Mesothelial cell of epicardium (in vitro differentiated cells): Measurements from ENCODE around the gene HSP90B1. TPM values are rescaled to one million over a fixed set of nuclear protein-coding genes. Genes with fewer than 3 reads are reported as not detected.

Source experiments
- DNase-seq, 2 experiments: peaks; one replicate each; pipeline ENCODE4 v3.0.0; 2021; ENCODE audit warnings: low spot score in 2 of 2; ENCODE audit not compliant: unreplicated experiment in 2 of 2
- H3K27ac Mint-ChIP-seq: 2 replicates; pipeline ENCODE4 v1.8.0; 2021; ENCODE audit warnings: mixed read lengths
- H3K27me3 Mint-ChIP-seq: 2 replicates; pipeline ENCODE4 v1.8.0; 2021; ENCODE audit warnings: low read depth, mixed read lengths
- H3K36me3 Mint-ChIP-seq: 2 replicates; pipeline ENCODE4 v1.8.0; 2021; ENCODE audit warnings: mixed read lengths
- H3K4me1 Mint-ChIP-seq: 2 replicates; pipeline ENCODE4 v1.8.0; 2021; ENCODE audit warnings: mixed read lengths
- H3K4me3 Mint-ChIP-seq: 2 replicates; pipeline ENCODE4 v1.8.0; 2021; ENCODE audit warnings: mild to moderate bottlenecking, moderate library complexity, mixed read lengths
- H3K9me3 Mint-ChIP-seq: 2 replicates; pipeline ENCODE4 v1.8.0; 2021; ENCODE audit warnings: mixed read lengths
- total RNA-seq: library from RNA; stranded (reverse); gene quantifications from 3 replicates; pipeline ENCODE4 v1.2.1, GENCODE V29; 2021
- TF ChIP-seq, protein P1 (sequence below): fragments of 200-600 bp; sonication (generic); IDR thresholded peaks from one replicate; pipeline ENCODE4 v1.5.0; 2021; ENCODE audit warnings: antibody characterized with exemption; ENCODE audit not compliant: unreplicated experiment

The HSP90B1 gene
- total RNA-seq, 1 donor from 2014 or later = 788 TPM

DNA sequence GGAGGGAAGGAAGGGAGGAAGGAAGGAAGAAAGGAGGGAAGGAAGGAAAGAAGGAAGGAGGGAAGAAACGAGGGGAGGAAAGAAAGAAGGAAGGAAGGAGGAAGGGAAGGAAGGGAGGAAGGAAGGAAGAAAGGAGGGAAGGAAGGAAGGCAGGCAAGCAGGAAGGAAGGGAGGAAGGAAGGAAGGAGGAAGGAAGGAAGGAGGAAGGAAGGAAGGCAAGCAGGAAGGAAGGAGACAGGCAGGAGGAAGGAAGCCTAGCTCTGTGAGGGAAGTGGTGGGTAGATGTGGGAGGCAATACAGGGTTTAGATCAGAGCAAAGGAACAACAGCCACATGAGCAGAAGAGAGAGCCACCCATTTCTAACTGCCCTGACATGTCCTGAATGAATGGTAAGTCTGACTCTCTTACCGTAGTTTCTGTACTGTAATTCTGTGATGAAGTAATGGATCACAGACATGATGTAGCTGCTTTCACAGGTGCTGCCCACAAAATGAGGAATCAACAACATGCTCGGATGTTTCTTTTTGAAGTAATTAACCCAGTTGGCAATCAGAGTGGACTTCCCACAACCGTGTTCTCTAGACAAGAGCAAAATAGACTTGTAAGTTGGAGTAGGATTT, 24.4 kb upstream of the HSP90B1 start:
- H3K9me3 Mint-ChIP-seq = no peaks in the 10 kb centered on the region
- no peak for DNase-seq
- no peaks in the 10 kb centered on the region for H3K36me3 Mint-ChIP-seq
- H3K27ac Mint-ChIP-seq = no peak overlapping the region
- TF ChIP-seq, protein P1, sequence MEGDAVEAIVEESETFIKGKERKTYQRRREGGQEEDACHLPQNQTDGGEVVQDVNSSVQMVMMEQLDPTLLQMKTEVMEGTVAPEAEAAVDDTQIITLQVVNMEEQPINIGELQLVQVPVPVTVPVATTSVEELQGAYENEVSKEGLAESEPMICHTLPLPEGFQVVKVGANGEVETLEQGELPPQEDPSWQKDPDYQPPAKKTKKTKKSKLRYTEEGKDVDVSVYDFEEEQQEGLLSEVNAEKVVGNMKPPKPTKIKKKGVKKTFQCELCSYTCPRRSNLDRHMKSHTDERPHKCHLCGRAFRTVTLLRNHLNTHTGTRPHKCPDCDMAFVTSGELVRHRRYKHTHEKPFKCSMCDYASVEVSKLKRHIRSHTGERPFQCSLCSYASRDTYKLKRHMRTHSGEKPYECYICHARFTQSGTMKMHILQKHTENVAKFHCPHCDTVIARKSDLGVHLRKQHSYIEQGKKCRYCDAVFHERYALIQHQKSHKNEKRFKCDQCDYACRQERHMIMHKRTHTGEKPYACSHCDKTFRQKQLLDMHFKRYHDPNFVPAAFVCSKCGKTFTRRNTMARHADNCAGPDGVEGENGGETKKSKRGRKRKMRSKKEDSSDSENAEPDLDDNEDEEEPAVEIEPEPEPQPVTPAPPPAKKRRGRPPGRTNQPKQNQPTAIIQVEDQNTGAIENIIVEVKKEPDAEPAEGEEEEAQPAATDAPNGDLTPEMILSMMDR = no peak
- peaks cover 8% of the 10 kb centered on the region for H3K27me3 Mint-ChIP-seq
- H3K4me3 Mint-ChIP-seq = no peak overlapping the region
- H3K4me1 Mint-ChIP-seq = peaks cover 17% of the 10 kb centered on the region

DNA sequence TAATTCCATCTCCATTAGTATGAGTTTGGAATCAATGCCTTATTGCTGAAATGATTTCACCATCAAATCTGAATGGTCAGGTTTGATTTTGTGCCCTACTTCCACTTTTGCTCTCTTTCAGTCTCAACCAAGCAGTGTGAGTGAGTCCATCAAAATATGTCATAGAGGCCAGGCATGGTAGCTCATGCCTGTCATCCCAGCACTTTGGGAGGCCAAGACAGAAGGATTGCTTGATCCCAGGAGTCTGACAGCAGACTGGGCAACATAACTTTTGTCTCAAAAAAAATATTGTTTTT, 22.0 kb upstream of the HSP90B1 start:
- TF ChIP-seq, protein P1 = no peak
- Mint-ChIP-seq H3K27ac (no peak overlapping the region), H3K9me3 (no peaks in the 10 kb centered on the region), H3K4me1 (peaks cover 15% of the 10 kb centered on the region), H3K36me3 (no peaks in the 10 kb centered on the region), H3K27me3 (peaks cover 8% of the 10 kb centered on the region), H3K4me3 (no peak overlapping the region)
- no peak for DNase-seq

DNA sequence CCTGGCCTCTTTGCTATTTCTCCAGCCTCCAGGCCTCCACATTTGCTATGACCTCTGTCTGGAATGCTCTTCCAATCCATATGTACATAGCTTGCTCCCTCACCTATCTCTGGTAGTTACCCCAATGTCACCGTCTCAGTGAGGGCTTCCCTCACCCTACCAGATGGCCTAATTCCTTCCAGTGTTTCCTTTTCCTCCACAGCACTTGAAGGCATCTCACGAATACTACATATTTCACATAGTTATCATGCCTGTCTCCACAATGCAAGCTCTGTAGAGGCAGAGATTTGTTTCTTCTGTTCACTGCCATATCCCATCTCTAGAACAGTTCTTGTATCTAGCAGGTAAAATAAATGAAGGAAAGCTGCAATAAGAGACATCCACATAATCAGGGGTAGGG, 21.3 kb upstream of the HSP90B1 start:
- H3K4me1 Mint-ChIP-seq = peaks cover 15% of the 10 kb centered on the region
- H3K9me3 Mint-ChIP-seq = no peaks in the 10 kb centered on the region
- peak overlapping the region; percentile 55 for H3K27ac Mint-ChIP-seq
- DNase-seq = no peak
- H3K4me3 Mint-ChIP-seq = no peak overlapping the region
- H3K36me3 Mint-ChIP-seq = no peaks in the 10 kb centered on the region
- H3K27me3 Mint-ChIP-seq = peaks cover 8% of the 10 kb centered on the region
- TF ChIP-seq, protein P1 = no peak

DNA sequence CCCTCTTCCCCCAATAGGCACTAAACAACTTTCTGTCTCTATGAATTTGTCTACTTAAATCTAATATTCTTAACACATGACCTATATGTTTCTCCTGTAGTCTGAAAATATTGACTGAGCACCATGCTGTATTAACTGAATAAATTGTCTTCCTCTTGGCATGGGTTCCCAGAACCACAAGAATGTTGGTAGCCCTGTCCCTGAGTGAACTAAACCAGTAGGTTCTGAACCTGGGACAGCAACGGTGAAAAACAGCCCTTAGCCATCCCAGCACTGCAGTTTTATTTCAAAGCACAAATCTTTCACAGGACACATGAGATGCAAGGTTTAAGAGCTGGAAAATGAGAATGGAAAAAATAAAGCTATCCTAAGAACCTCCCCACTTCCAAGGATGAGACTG, 20.4 kb upstream of the HSP90B1 start:
- DNase-seq = no peak
- Mint-ChIP-seq H3K36me3 (no peaks in the 10 kb centered on the region), H3K4me1 (peaks cover 15% of the 10 kb centered on the region), H3K4me3 (no peak overlapping the region), H3K27me3 (peaks cover 3% of the 10 kb centered on the region), H3K9me3 (no peaks in the 10 kb centered on the region), H3K27ac (peak overlapping the region; percentile 11)
- TF ChIP-seq, protein P1 = no peak

DNA sequence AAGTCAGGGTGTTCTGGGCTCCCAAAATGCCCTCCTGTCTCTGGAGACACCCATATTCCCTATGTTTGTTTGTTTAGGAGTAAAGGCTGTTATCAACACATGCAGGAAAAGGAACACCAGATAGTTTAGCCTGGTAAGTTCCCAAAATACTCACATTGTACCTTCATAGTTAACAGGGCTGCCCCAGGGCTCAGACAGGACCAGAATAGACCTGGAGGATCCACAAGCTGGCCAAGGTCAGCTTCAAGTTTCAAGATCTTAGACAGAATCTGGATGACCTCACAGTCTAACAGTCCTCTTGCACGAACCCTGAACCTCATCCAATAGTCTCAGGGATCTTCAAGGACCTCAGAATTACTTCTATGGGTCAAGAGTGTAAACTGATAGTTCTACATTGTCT, 18.1 kb upstream of the HSP90B1 start:
- Mint-ChIP-seq H3K9me3 (peaks cover 13% of the 10 kb centered on the region), H3K4me3 (no peak overlapping the region)

More for the DNA sequence above, 18.1 kb upstream of the HSP90B1 start:
- Mint-ChIP-seq H3K36me3 (no peaks in the 10 kb centered on the region), H3K27ac (no peak overlapping the region), H3K27me3 (no peaks in the 10 kb centered on the region), H3K4me1 (peaks cover 15% of the 10 kb centered on the region)
- DNase-seq = no peak
- TF ChIP-seq, protein P1 = no peak
